ENCODE measurements around the gene SHISAL1. TPM values are rescaled to one million over a fixed set of nuclear protein-coding genes. Genes with fewer than 3 reads are reported as not detected.

Gene SHISAL1
- total RNA-seq, 1 donor from 2014 or later, result 2.8 TPM

GRCh38 chr22:44277386-44278135, 35.2 kb downstream of the SHISAL1 start:
- Mint-ChIP-seq H3K4me3 (no peak overlapping the region), H3K4me1 (ENCODE audit: unreplicated experiment) (peaks cover 27% of the 10 kb centered on the region), H3K27ac (no peak overlapping the region), H3K36me3 (no peaks in the 10 kb centered on the region), H3K9me3 (no peaks in the 10 kb centered on the region), H3K27me3 (peaks cover 30% of the 10 kb centered on the region)
- no peak for DNase-seq (ENCODE audit: extremely low spot score, unreplicated experiment)
- no peak for TF ChIP-seq CTCF (conservative IDR thresholded peaks at IDR 0.05)

- DNase-seq (ENCODE audit: extremely low spot score, unreplicated experiment), result no peak
- TF ChIP-seq CTCF (conservative IDR thresholded peaks at IDR 0.05), result no peak
- Mint-ChIP-seq H3K4me3 (no peak overlapping the region), H3K9me3 (no peaks in the 10 kb centered on the region), H3K27ac (no peak overlapping the region), H3K27me3 (peaks cover 28% of the 10 kb centered on the region), H3K36me3 (no peaks in the 10 kb centered on the region), H3K4me1 (ENCODE audit: unreplicated experiment) (peaks cover 31% of the 10 kb centered on the region)
Measured at GRCh38 chr22:44276706-44277356, 35.9 kb downstream of the SHISAL1 start.

GRCh38 chr22:44276041-44276440, 36.7 kb downstream of the SHISAL1 start:
- Mint-ChIP-seq H3K27ac (no peak overlapping the region), H3K4me3 (no peak overlapping the region), H3K27me3 (peaks cover 28% of the 10 kb centered on the region), H3K4me1 (ENCODE audit: unreplicated experiment) (peaks cover 31% of the 10 kb centered on the region), H3K9me3 (no peaks in the 10 kb centered on the region), H3K36me3 (no peaks in the 10 kb centered on the region)
- TF ChIP-seq CTCF (conservative IDR thresholded peaks at IDR 0.05), result no peak
- DNase-seq (ENCODE audit: extremely low spot score, unreplicated experiment), result no peak

GRCh38 chr22:44275631-44275995, 37.1 kb downstream of the SHISAL1 start:
- Mint-ChIP-seq H3K27ac (no peak overlapping the region), H3K9me3 (no peaks in the 10 kb centered on the region), H3K4me3 (no peak overlapping the region), H3K36me3 (no peaks in the 10 kb centered on the region), H3K4me1 (ENCODE audit: unreplicated experiment) (peaks cover 30% of the 10 kb centered on the region), H3K27me3 (peaks cover 28% of the 10 kb centered on the region)
- no peak for TF ChIP-seq CTCF (conservative IDR thresholded peaks at IDR 0.05)
- DNase-seq (ENCODE audit: extremely low spot score, unreplicated experiment), result no peak

GRCh38 chr22:44274918-44275630, 37.7 kb downstream of the SHISAL1 start:
- DNase-seq (ENCODE audit: extremely low spot score, unreplicated experiment), result no peak
- peaks cover 29% of the 10 kb centered on the region for H3K4me1 Mint-ChIP-seq (ENCODE audit: unreplicated experiment)
- H3K36me3 Mint-ChIP-seq, result no peaks in the 10 kb centered on the region
- H3K9me3 Mint-ChIP-seq, result no peaks in the 10 kb centered on the region
- peaks cover 31% of the 10 kb centered on the region for H3K27me3 Mint-ChIP-seq
- TF ChIP-seq CTCF (conservative IDR thresholded peaks at IDR 0.05), result no peak
- H3K4me3 Mint-ChIP-seq, result no peak overlapping the region
- H3K27ac Mint-ChIP-seq, result no peak overlapping the region
